Measurements from ENCODE around the gene PPP5C.

GRCh38 chr19:46428239-46429135, 81.6 kb downstream of the PPP5C start, which contains the start of gene PNMA8C:
- TF ChIP-seq EP300 (IDR thresholded peaks at IDR 0.05) (no peak), CTCF (IDR thresholded peaks at IDR 0.05) (no peak)
